Liver (tissue), 9 donors: Measurements from ENCODE around the gene PRDM5. TPM values are rescaled to one million over a fixed set of nuclear protein-coding genes. Genes with fewer than 3 reads are reported as not detected.

ENCODE experiments used
- DNase-seq: peaks from one replicate; pipeline ENCODE4 v3.0.0-alpha.2; 2017; ENCODE audit warnings: low spot score
- H3K27ac ChIP-seq, 2 donors: one replicate each; pipeline ENCODE4 v1.7.0; 2013; ENCODE audit warnings: inconsistent platforms in 2 of 2, low read length in 2 of 2, control low read depth in 1 of 2, low read depth in 1 of 2, mild to moderate bottlenecking in 1 of 2
- H3K27me3 ChIP-seq, 4 donors: one replicate each; pipeline versions ENCODE4 v1.6.1 to v1.7.0; 2013; ENCODE audit warnings: low read length in 3 of 4, inconsistent platforms in 1 of 4, mild to moderate bottlenecking in 1 of 4, moderate library complexity in 1 of 4; ENCODE audit not compliant: control insufficient read depth in 4 of 4, insufficient read depth in 4 of 4
- H3K36me3 ChIP-seq, 4 donors: one replicate each; pipeline versions ENCODE4 v1.6.1 to v1.7.0; 2013; ENCODE audit warnings: low read length in 3 of 4, mild to moderate bottlenecking in 3 of 4, low read depth in 1 of 4, moderate library complexity in 1 of 4; ENCODE audit not compliant: control insufficient read depth in 4 of 4, insufficient read depth in 3 of 4
- H3K4me1 ChIP-seq, 4 donors: one replicate each; pipeline versions ENCODE4 v1.6.1 to v1.7.0; 2013; ENCODE audit warnings: low read length in 3 of 4, mild to moderate bottlenecking in 3 of 4, moderate library complexity in 1 of 4; ENCODE audit not compliant: control insufficient read depth in 4 of 4, insufficient read depth in 4 of 4
- H3K4me3 ChIP-seq, 3 donors: one replicate each; pipeline versions ENCODE4 v1.6.1 to v1.7.0; 2013; ENCODE audit warnings: low read length in 3 of 3, control low read depth in 1 of 3, low read depth in 1 of 3, mild to moderate bottlenecking in 1 of 3
- H3K9ac ChIP-seq, 2 donors: one replicate each; pipeline ENCODE4 v1.7.0; 2013; ENCODE audit warnings: low read length in 2 of 2, mild to moderate bottlenecking in 2 of 2, moderate library complexity in 2 of 2, control low read depth in 1 of 2, low read depth in 1 of 2
- H3K9me3 ChIP-seq, 4 donors: one replicate each; pipeline versions ENCODE4 v1.6.1 to v1.7.0; 2013; ENCODE audit warnings: low read length in 3 of 4; ENCODE audit not compliant: control insufficient read depth in 4 of 4
- ATF3 ChIP-seq: IDR thresholded peaks from 2 replicates; pipeline ENCODE4 v1.6.1; 2016; ENCODE audit warnings: antibody characterized with exemption
- CTCF ChIP-seq: fragments of 150-350 bp; IDR thresholded peaks from 2 replicates; pipeline ENCODE4 v1.5.1; 2017; ENCODE audit warnings: improper control_type of control experiment, low read depth, low read length; ENCODE audit not compliant: missing input control
- EGR1 ChIP-seq, 2 donors: IDR thresholded peaks; 2 replicates each; pipeline ENCODE4 v1.6.1; 2016 to 2018; ENCODE audit warnings: antibody characterized with exemption in 2 of 2, low read depth in 2 of 2
- FOXA1 ChIP-seq: IDR thresholded peaks from 2 replicates; pipeline ENCODE4 v1.6.1; 2016; ENCODE audit warnings: antibody characterized with exemption
- FOXA2 ChIP-seq: IDR thresholded peaks from 2 replicates; pipeline ENCODE4 v1.6.1; 2016; ENCODE audit warnings: antibody characterized with exemption
- GABPA ChIP-seq, 2 donors: IDR thresholded peaks in 1 of 2; conservative IDR thresholded peaks in 1 of 2; 2 replicates each; pipeline ENCODE4 v1.6.1; 2016; ENCODE audit warnings: antibody characterized with exemption in 2 of 2, mild to moderate bottlenecking in 1 of 2, moderate library complexity in 1 of 2
- HNF4A ChIP-seq, 2 donors: conservative IDR thresholded peaks; 2 replicates each; pipeline ENCODE4 v1.6.1; 2016; ENCODE audit warnings: antibody characterized with exemption in 2 of 2, mild to moderate bottlenecking in 2 of 2
- HNF4G ChIP-seq: IDR thresholded peaks from 2 replicates; pipeline ENCODE4 v1.6.1; 2016; ENCODE audit warnings: antibody characterized with exemption
- JUND ChIP-seq, 2 donors: IDR thresholded peaks; 2 replicates each; pipeline ENCODE4 v1.6.1; 2016; ENCODE audit warnings: antibody characterized with exemption in 2 of 2
- MAX ChIP-seq: IDR thresholded peaks from 2 replicates; pipeline ENCODE4 v1.6.1; 2016; ENCODE audit warnings: antibody characterized with exemption
- NR2F2 ChIP-seq: IDR thresholded peaks from 2 replicates; pipeline ENCODE4 v1.6.1; 2016; ENCODE audit warnings: antibody characterized with exemption
- REST ChIP-seq: IDR thresholded peaks from 2 replicates; pipeline ENCODE4 v1.6.1; 2016; ENCODE audit warnings: antibody characterized with exemption, mild to moderate bottlenecking
- RXRA ChIP-seq, 2 donors: IDR thresholded peaks; 2 replicates each; pipeline ENCODE4 v1.6.1; 2017 to 2018; ENCODE audit warnings: antibody characterized with exemption in 2 of 2, mild to moderate bottlenecking in 1 of 2
- SP1 ChIP-seq: IDR thresholded peaks from 2 replicates; pipeline ENCODE4 v1.6.1; 2018; ENCODE audit warnings: antibody characterized with exemption, mild to moderate bottlenecking
- YY1 ChIP-seq: IDR thresholded peaks from 2 replicates; pipeline ENCODE4 v1.6.1; 2016; ENCODE audit warnings: antibody characterized with exemption, mild to moderate bottlenecking
- WGBS: extraction: QIAGEN DNeasy Blood & Tissue Kit; methylation state at CpG from one replicate; pipeline ENCODE4 v1.1.7; 2013; 5-methylcytosine and 5-hydroxymethylcytosine counted together
- polyA plus RNA-seq, 2 donors: library from polyadenylated mRNA; stranded (reverse) in 1 of 2; unstranded in 1 of 2; fragments of 200-250 nt in 1 of 2; fragments of >200 nt in 1 of 2; fragmentation: Nextera tagmentation in 1 of 2; extraction: Ambion mirVana in 1 of 2; gene quantifications; one replicate each; pipeline versions ENCODE4 v1.2.1 to v1.2.3, GENCODE V29; 2013 to 2015
- total RNA-seq, 2 donors: library from RNA; depleted of rRNA; stranded (reverse); fragments of >200 nt; gene quantifications; one replicate each; pipeline ENCODE4 v1.2.3, GENCODE V29; 2014
- TF ChIP-seq, protein P1 (sequence below): IDR thresholded peaks from 2 replicates; pipeline ENCODE4 v1.6.1; 2016; ENCODE audit warnings: antibody characterized with exemption
- donor health status: healthy.
- donor health status: healthy.
- donor health status: healthy.
- donor health status: healthy.
- donor health status: healthy.

The PRDM5 gene
- total and polyA plus RNA-seq, 4 donors = 0.17 to 4.0 (median 1.1) TPM

GRCh38 chr4:120864969-120865368 lies 57.6 kb downstream of the PRDM5 start:
- WGBS = 90% methylated on average over 2 of the region's 2 CpGs
- no peak for DNase-seq
- TF ChIP-seq RXRA (IDR thresholded peaks at IDR 0.05) (no peak), REST (no peak), MAX (no peak), HNF4G (no peak), YY1 (no peak), JUND (IDR thresholded peaks at IDR 0.05) (no peak), HNF4A (conservative IDR thresholded peaks at IDR 0.05) (no peak), CTCF (no peak), ATF3 (no peak), GABPA (IDR thresholded peaks at IDR 0.05 in 1 of 2, conservative IDR thresholded peaks at IDR 0.05 in 1 of 2) (no peak), FOXA2 (no peak), FOXA1 (no peak), EGR1 (IDR thresholded peaks at IDR 0.05; ENCODE audit: low read depth in 2 of 2) (no peak)
- TF ChIP-seq, protein P1, sequence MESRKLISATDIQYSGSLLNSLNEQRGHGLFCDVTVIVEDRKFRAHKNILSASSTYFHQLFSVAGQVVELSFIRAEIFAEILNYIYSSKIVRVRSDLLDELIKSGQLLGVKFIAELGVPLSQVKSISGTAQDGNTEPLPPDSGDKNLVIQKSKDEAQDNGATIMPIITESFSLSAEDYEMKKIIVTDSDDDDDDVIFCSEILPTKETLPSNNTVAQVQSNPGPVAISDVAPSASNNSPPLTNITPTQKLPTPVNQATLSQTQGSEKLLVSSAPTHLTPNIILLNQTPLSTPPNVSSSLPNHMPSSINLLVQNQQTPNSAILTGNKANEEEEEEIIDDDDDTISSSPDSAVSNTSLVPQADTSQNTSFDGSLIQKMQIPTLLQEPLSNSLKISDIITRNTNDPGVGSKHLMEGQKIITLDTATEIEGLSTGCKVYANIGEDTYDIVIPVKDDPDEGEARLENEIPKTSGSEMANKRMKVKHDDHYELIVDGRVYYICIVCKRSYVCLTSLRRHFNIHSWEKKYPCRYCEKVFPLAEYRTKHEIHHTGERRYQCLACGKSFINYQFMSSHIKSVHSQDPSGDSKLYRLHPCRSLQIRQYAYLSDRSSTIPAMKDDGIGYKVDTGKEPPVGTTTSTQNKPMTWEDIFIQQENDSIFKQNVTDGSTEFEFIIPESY = no peak
- Histone ChIP-seq H3K27ac (no peak overlapping the region), H3K9me3 (no peaks in the 10 kb centered on the region), H3K36me3 (no peaks in the 10 kb centered on the region), H3K9ac (no peak overlapping the region), H3K27me3 (no peaks in the 10 kb centered on the region), H3K4me1 (no peaks in the 10 kb centered on the region), H3K4me3 (no peak overlapping the region)

GRCh38 chr4:120862432-120862831 lies 60.1 kb downstream of the PRDM5 start:
- 77% methylated on average over 2 of the region's 2 CpGs for WGBS
- DNase-seq = no peak
- no peak overlapping the region for H3K27ac ChIP-seq
- no peaks in the 10 kb centered on the region for H3K9me3 ChIP-seq
- H3K4me3 ChIP-seq = no peak overlapping the region
- no peaks in the 10 kb centered on the region for H3K27me3 ChIP-seq
- no peak overlapping the region for H3K9ac ChIP-seq
- H3K4me1 ChIP-seq = no peaks in the 10 kb centered on the region
- no peaks in the 10 kb centered on the region for H3K36me3 ChIP-seq
- TF ChIP-seq MAX (no peak), ATF3 (no peak), FOXA1 (no peak), YY1 (no peak), HNF4A (conservative IDR thresholded peaks at IDR 0.05) (no peak), RXRA (IDR thresholded peaks at IDR 0.05) (no peak), FOXA2 (no peak), REST (no peak), EGR1 (IDR thresholded peaks at IDR 0.05; ENCODE audit: low read depth in 2 of 2) (no peak), NR2F2 (no peak), GABPA (IDR thresholded peaks at IDR 0.05 in 1 of 2, conservative IDR thresholded peaks at IDR 0.05 in 1 of 2) (no peak), JUND (IDR thresholded peaks at IDR 0.05) (no peak), HNF4G (no peak), SP1 (no peak)
- TF ChIP-seq, protein P1 = no peak
